ENCODE results near the gene NOPCHAP1. TPM values are rescaled to one million over a fixed set of nuclear protein-coding genes. Genes with fewer than 3 reads are reported as not detected.

Gene NOPCHAP1
- total RNA-seq, 1 donor from 2014 or later = 17.4 TPM

DNA sequence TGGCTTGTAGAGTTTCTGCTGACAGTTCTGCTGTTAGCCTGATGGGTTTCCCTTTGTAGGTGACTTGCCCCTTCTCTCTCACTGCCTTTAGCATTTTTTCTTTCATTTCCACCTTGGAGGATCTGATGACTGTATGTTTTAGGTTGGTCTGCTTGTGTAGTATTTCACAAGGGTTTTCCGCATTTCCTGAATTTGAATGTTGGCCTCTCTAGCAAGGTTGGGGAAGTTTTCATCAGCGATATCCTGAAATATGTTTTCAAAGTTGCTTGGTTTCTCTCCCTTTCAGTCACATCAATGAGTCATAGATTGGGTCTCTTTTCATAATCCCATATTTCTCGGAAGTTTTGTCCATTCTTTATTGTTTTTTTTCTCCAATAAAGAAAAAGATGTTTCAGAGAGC, 11.4 kb downstream of the NOPCHAP1 start:
- DNase-seq (ENCODE audit: low read depth) = no peak
- no peak for TF ChIP-seq CTCF (conservative IDR thresholded peaks at IDR 0.05; ENCODE audit: low read depth, low read length)
- no peak overlapping the region for H3K4me3 ChIP-seq (ENCODE audit: low read depth, low read length)

GRCh38 chr12:104998423-104999346, 12.6 kb downstream of the NOPCHAP1 start:
- no peak for TF ChIP-seq CTCF (conservative IDR thresholded peaks at IDR 0.05; ENCODE audit: low read depth, low read length)

GRCh38 chr12:104999347-104999685, 13.2 kb downstream of the NOPCHAP1 start:
- no peak for TF ChIP-seq CTCF (conservative IDR thresholded peaks at IDR 0.05; ENCODE audit: low read depth, low read length)
- DNase-seq (ENCODE audit: low read depth) = no peak
- no peak overlapping the region for H3K4me3 ChIP-seq (ENCODE audit: low read depth, low read length)

More at GRCh38 chr12:104998423-104999346, 12.6 kb downstream of the NOPCHAP1 start:
- no peak for DNase-seq (ENCODE audit: low read depth)
- no peak overlapping the region for H3K4me3 ChIP-seq (ENCODE audit: low read depth, low read length)

GRCh38 chr12:105001476-105001875, 15.4 kb downstream of the NOPCHAP1 start:
- no peak overlapping the region for H3K4me3 ChIP-seq (ENCODE audit: low read depth, low read length)
- no peak for TF ChIP-seq CTCF (conservative IDR thresholded peaks at IDR 0.05; ENCODE audit: low read depth, low read length)
- DNase-seq (ENCODE audit: low read depth) = no peak

DNA sequence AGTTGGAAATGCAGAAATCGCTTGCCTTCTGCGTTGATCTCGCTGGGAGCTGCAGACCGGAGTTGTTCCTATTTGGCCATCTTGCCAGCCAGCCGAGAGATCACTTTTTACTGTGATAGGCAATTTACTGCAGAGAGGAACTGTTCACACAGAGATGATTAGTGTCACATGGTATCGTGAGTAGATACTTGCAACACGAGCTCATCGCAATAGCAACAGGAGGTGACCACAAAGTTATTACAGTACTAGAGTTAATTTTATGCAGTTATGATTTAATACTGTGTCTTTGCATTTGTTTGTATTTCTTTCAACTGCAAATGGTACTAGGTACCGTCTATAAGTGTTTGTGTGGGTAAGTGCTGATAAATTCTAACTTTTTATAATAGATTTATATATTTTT, 27.8 kb downstream of the NOPCHAP1 start:
- TF ChIP-seq CTCF (conservative IDR thresholded peaks at IDR 0.05; ENCODE audit: low read depth, low read length) = no peak
- DNase-seq (ENCODE audit: low read depth) = peak; percentile 15
- H3K4me3 ChIP-seq (ENCODE audit: low read depth, low read length) = no peak overlapping the region

DNA sequence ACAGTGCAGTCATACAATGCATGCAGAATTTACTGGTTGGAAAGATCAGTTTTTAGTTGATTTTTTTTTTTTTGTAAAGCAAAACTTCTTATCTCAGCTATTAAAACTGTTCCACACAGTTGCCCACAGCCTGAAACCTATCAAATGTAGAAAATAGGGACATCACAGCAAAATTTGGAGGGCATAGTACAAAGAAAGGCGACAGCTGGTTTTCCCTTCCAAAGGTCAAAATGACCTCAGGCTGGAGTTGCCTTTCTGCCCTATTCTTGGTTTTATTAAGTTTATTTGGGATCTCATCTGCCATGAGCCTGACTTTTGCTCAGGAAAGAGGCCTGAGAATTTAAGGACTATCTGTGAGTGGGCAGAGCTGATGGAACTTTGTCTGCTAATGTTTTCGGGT, 28.5 kb downstream of the NOPCHAP1 start:
- no peak for DNase-seq (ENCODE audit: low read depth)
- TF ChIP-seq CTCF (conservative IDR thresholded peaks at IDR 0.05; ENCODE audit: low read depth, low read length) = no peak
- no peak overlapping the region for H3K4me3 ChIP-seq (ENCODE audit: low read depth, low read length)

DNA sequence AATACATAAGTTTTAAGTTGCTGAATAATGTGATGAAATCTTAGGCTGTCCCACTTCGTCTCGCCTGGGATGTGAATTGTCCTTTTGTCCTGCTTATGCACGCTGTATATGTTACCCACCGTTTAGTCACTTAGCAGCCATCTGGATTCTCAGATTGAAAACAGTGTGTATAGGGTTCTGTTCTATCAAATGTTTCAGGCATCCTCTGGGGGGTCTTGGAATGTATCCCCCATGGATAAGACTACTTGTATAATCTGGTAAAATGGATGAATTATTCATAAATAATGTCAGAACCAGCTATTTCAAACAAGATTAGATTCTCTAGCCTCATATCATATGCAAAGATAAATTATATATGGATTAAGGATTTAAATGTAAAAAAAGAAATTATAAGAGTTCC, 29.4 kb downstream of the NOPCHAP1 start:
- H3K4me3 ChIP-seq (ENCODE audit: low read depth, low read length) = no peak overlapping the region
- no peak for TF ChIP-seq CTCF (conservative IDR thresholded peaks at IDR 0.05; ENCODE audit: low read depth, low read length)
- no peak for DNase-seq (ENCODE audit: low read depth)

All from epithelial cell of proximal tubule (primary cell).